HepG2 (cell line): Measurements from ENCODE around the gene COL5A1. TPM values are rescaled to one million over a fixed set of nuclear protein-coding genes. Genes with fewer than 3 reads are reported as not detected.

Experiments
- ATAC-seq: fragments of 200-7000 bp; cut with Tn5 transposase; 3 replicates; pipeline ENCODE4 v1.9.1; 2020; ENCODE audit warnings: mild to moderate bottlenecking, moderate library complexity
- BruUV-seq: library from RNA; stranded (reverse); fragments of 400-500 nt; replicated peaks from 2 replicates; lab custom pipeline; 2021; lab: Mats Ljungman, UMichigan
- CTCF ChIA-PET: fragments of 300-600 bp; formaldehyde crosslinking; extraction: SDS; loops from one replicate; lab custom pipeline; 2021; ENCODE audit warnings: low total read pairs, inconsistent platforms, low intra/inter-chr PET ratio; lab: Yijun Ruan, JAX
- POLR2A ChIA-PET: fragments of 350-600 bp; sonication (Branson Sonifier 250); formaldehyde crosslinking; loops from one replicate; lab custom pipeline; 2020; ENCODE audit warnings: antibody characterized with exemption, inconsistent platforms; lab: Yijun Ruan, JAX
- DNase-seq: peaks from one replicate; pipeline ENCODE4 v3.0.0-alpha.2; 2015; ENCODE audit warnings: low spot score
- FAIRE-seq: peaks from 3 replicates; lab custom pipeline; 2011; peaks lifted over from hg19 to GRCh38; lab: Jason Lieb, UNC
- H2AFZ ChIP-seq: one replicate; pipeline ENCODE4 v1.6.1; 2011; ENCODE audit warnings: low read length, inconsistent platforms
- H3K27ac ChIP-seq: fragments of 300-600 bp; 3 replicates; pipeline ENCODE4 v1.8.0; 2011; ENCODE audit warnings: mixed run types, mild to moderate bottlenecking, mixed read lengths, low read length, inconsistent platforms; ENCODE audit not compliant: insufficient read depth; ENCODE audit errors: extremely low read length
- H3K27me3 ChIP-seq, 2 experiments: fragments of 200-600 bp in 1 of 2; 2 replicates in 1 of 2; 3 replicates in 1 of 2; pipeline versions ENCODE4 v1.6.0 to v1.8.0; 2011; ENCODE audit warnings: low read length in 2 of 2, mild to moderate bottlenecking in 2 of 2, moderate library complexity in 2 of 2, inconsistent platforms in 1 of 2; ENCODE audit not compliant: insufficient read depth in 2 of 2, control insufficient read depth in 1 of 2
- H3K36me3 ChIP-seq, 2 experiments: fragments of 200-600 bp in 1 of 2; replicated peaks in 1 of 2; 2 replicates in 1 of 2; 3 replicates in 1 of 2; pipeline versions ENCODE4 v1.5.1 to v1.8.0; 2011; ENCODE audit warnings: low read length in 2 of 2, inconsistent platforms in 1 of 2; ENCODE audit not compliant: insufficient read depth in 2 of 2, control insufficient read depth in 1 of 2
- H3K4me1 ChIP-seq: 2 replicates; pipeline ENCODE4 v1.5.1; 2012; ENCODE audit warnings: low read length, inconsistent platforms; ENCODE audit not compliant: insufficient read depth
- H3K4me2 ChIP-seq: 2 replicates; pipeline ENCODE4 v1.6.0; 2011; ENCODE audit warnings: low read depth, low read length, inconsistent platforms
- H3K4me3 ChIP-seq, 3 experiments: fragments of 200-600 bp in 1 of 3; sonication (generic), shearing (Covaris generic) in 1 of 3; replicated peaks in 1 of 3; 2 replicates each; pipeline ENCODE4 v1.5.1; 2011 to 2016; ENCODE audit warnings: low read length in 3 of 3, inconsistent platforms in 2 of 3, low read depth in 2 of 3, mild to moderate bottlenecking in 2 of 3, control low read depth in 1 of 3, mixed read lengths in 1 of 3; ENCODE audit not compliant: insufficient read depth in 1 of 3
- H3K79me2 ChIP-seq: one replicate; pipeline ENCODE4 v1.6.1; 2011; ENCODE audit warnings: low read length, inconsistent platforms; ENCODE audit not compliant: insufficient read depth
- H3K9ac ChIP-seq: 2 replicates; pipeline ENCODE4 v1.6.0; 2011; ENCODE audit warnings: mild to moderate bottlenecking, low read depth, low read length, inconsistent platforms; ENCODE audit not compliant: insufficient read depth
- H3K9me3 ChIP-seq: 2 replicates; pipeline ENCODE4 v1.5.1; 2012; ENCODE audit warnings: mild to moderate bottlenecking, low read length
- H4K20me1 ChIP-seq: 2 replicates; pipeline ENCODE4 v1.6.0; 2011; ENCODE audit warnings: inconsistent platforms, mild to moderate bottlenecking, low read length, moderate library complexity; ENCODE audit not compliant: insufficient read depth
- ATF5 ChIP-seq: sonication (generic); formaldehyde crosslinking; IDR thresholded peaks from 2 replicates; pipeline ENCODE4 v1.4.0; 2020; ENCODE audit warnings: mild to moderate bottlenecking, low read depth, missing genetic modification reagents
- GATAD1 ChIP-seq: IDR thresholded peaks from 2 replicates; pipeline ENCODE4 v1.6.1; 2016; ENCODE audit warnings: missing genetic modification reagents, missing compliant biosample characterization
- HNRNPK ChIP-seq: fragments of 200-400 bp; formaldehyde crosslinking; IDR thresholded peaks from 2 replicates; pipeline ENCODE4 v1.6.1; 2018; ENCODE audit warnings: low read length, low read depth, moderate library complexity, mild to moderate bottlenecking; ENCODE audit not compliant: poor library complexity, severe bottlenecking
- IRF9 ChIP-seq: sonication (generic); formaldehyde crosslinking; IDR thresholded peaks from 2 replicates; pipeline ENCODE4 v1.8.0; 2022; ENCODE audit warnings: missing genetic modification reagents, mild to moderate bottlenecking, borderline replicate concordance
- NFRKB ChIP-seq: fragments of 450-650 bp; IDR thresholded peaks from 2 replicates; pipeline ENCODE4 v1.6.1; 2017
- PRDM4 ChIP-seq: sonication (generic); formaldehyde crosslinking; IDR thresholded peaks from 2 replicates; pipeline ENCODE4 v1.9.0; 2021; ENCODE audit warnings: missing genetic modification reagents, borderline replicate concordance
- SRY ChIP-seq: sonication (generic); formaldehyde crosslinking; IDR thresholded peaks from 2 replicates; pipeline ENCODE4 v1.8.0; 2022; ENCODE audit warnings: mild to moderate bottlenecking, missing genetic modification reagents
- TAF15 ChIP-seq: fragments of 200-400 bp; formaldehyde crosslinking; IDR thresholded peaks from one replicate; pipeline ENCODE4 v1.6.1; 2018; ENCODE audit warnings: mild to moderate bottlenecking, low read depth, low read length; ENCODE audit not compliant: poor library complexity, severe bottlenecking
- ZBTB2 ChIP-seq: sonication (generic); formaldehyde crosslinking; IDR thresholded peaks from 2 replicates; pipeline ENCODE4 v1.8.0; 2022; ENCODE audit warnings: low read depth, missing genetic modification reagents
- ZNF12 ChIP-seq: sonication (generic); formaldehyde crosslinking; IDR thresholded peaks from 2 replicates; pipeline ENCODE4 v1.5.0; 2020; ENCODE audit warnings: missing genetic modification reagents
- ZNF446 ChIP-seq: sonication (generic); formaldehyde crosslinking; IDR thresholded peaks from 2 replicates; pipeline ENCODE4 v1.5.0; 2020; ENCODE audit warnings: mild to moderate bottlenecking, missing genetic modification reagents
- ZNF468 ChIP-seq: sonication (generic); formaldehyde crosslinking; IDR thresholded peaks from 2 replicates; pipeline ENCODE4 v1.8.0; 2022; ENCODE audit warnings: mild to moderate bottlenecking, moderate library complexity, missing genetic modification reagents
- ZNF740 ChIP-seq: sonication (generic); formaldehyde crosslinking; IDR thresholded peaks from 2 replicates; pipeline ENCODE4 v1.4.0; 2020; ENCODE audit warnings: missing genetic modification reagents
- ZNF772 ChIP-seq: sonication (generic); formaldehyde crosslinking; IDR thresholded peaks from 2 replicates; pipeline ENCODE4 v1.5.0; 2020; ENCODE audit warnings: mild to moderate bottlenecking, missing genetic modification reagents
- WGBS: methylation state at CpG from one replicate; pipeline ENCODE4 v1.1.6; 2017; ENCODE audit warnings: low lambda C conversion rate; 5-methylcytosine and 5-hydroxymethylcytosine counted together
- in situ Hi-C: cut with HindIII; loops from 2 replicates; pipeline ENCODE4 v1.10.0; 2017; ENCODE audit warnings: low pct_unique_long_range_greater_than_20kb; ENCODE audit not compliant: extremely low pct_ligation_motif_present
- intact Hi-C: fragments of 100-400 bp; cut with micrococcal nuclease; formaldehyde crosslinking; loops from one replicate; pipeline ENCODE4 v1.10.0; 2022; ENCODE audit not compliant: unreplicated experiment
- polyA plus RNA-seq, 8 experiments: library from polyadenylated mRNA; depleted of rRNA in 3 of 8; stranded (reverse) in 7 of 8; unstranded in 1 of 8; fragments of >200 nt; fragmentation: Illumina TruSeq in 4 of 8; extraction: Trizol in 4 of 8; gene quantifications; 2 replicates each; pipeline versions ENCODE4 v1.2.1 to v1.2.3, GENCODE V29; 2011 to 2016; ENCODE audit warnings: low read depth in 4 of 8, missing spikeins in 1 of 8, mixed read lengths in 1 of 8; ENCODE audit not compliant: insufficient read depth in 1 of 8
- total RNA-seq, 5 experiments: library from RNA; depleted of rRNA; stranded (reverse); fragments of >200 nt; fragmentation: Illumina TruSeq; extraction: Trizol; gene quantifications; 2 replicates each; pipeline ENCODE4 v1.2.3, GENCODE V29; 2016; ENCODE audit warnings: low read depth in 1 of 5

Gene COL5A1
- total and polyA plus RNA-seq, 2 of the 13 experiments (the other 11 are each of a cell fraction or from before 2014, with no cell fraction given): not detected

GRCh38 chr9:134616341-134616740 lies 25.3 kb upstream of the COL5A1 start (continued):
- TF ChIP-seq HNRNPK (no peak), ZNF468 (CRISPR knock-in tag) (no peak), GATAD1 (CRISPR knock-in tag) (no peak), ZNF446 (CRISPR knock-in tag) (no peak)

GRCh38 chr9:134617246-134617645 lies 24.4 kb upstream of the COL5A1 start:
- Histone ChIP-seq H3K9me3 (peaks cover 16% of the 10 kb centered on the region), H4K20me1 (no peaks in the 10 kb centered on the region), H3K4me2 (no peak overlapping the region), H3K36me3 (no peaks in the 10 kb centered on the region), H3K9ac (no peak overlapping the region), H3K4me3 (no peak overlapping the region), H3K27ac (no peak overlapping the region), H3K4me1 (no peaks in the 10 kb centered on the region), H2AFZ (no peak overlapping the region), H3K27me3 (peaks cover 9 to 55% of the 10 kb centered on the region in 2 experiments; a peak in 4 of 5 replicates), H3K79me2 (no peaks in the 10 kb centered on the region)
- CTCF ChIA-PET: no interaction called here
- no TSS peak for BruUV-seq
- 2% methylated on average over 7 of the region's 8 CpGs for WGBS
- in situ Hi-C loops: no loop called here
- ATAC-seq (no peak), FAIRE-seq (no peak), DNase-seq (no peak)
- intact Hi-C loops: no loop called here
- TF ChIP-seq ATF5 (CRISPR knock-in tag) (no peak), IRF9 (CRISPR knock-in tag) (no peak), SRY (CRISPR knock-in tag) (no peak), TAF15 (no peak), PRDM4 (CRISPR knock-in tag) (no peak), ZNF772 (CRISPR knock-in tag) (no peak), ZNF12 (CRISPR knock-in tag) (no peak), NFRKB (no peak), ZNF740 (CRISPR knock-in tag) (no peak), ZBTB2 (CRISPR knock-in tag) (no peak)
- POLR2A ChIA-PET: no interaction called here
